GM21423 (cell line): ENCODE results near the gene GDF7.

Source experiments
- ATAC-seq: cut with Tn5 transposase; IDR thresholded peaks from one replicate; pipeline ENCODE4 v1.9.1; 2021; ENCODE audit warnings: mild to moderate bottlenecking, moderate library complexity; ENCODE audit not compliant: unreplicated experiment

The GDF7 gene

GRCh38 chr2:20643060-20643459 is 23.9 kb upstream of the GDF7 start:
- ATAC-seq: no peak

- no peak for ATAC-seq
These were observed 23.1 kb upstream of the GDF7 start for GRCh38 chr2:20643826-20644225.

- ATAC-seq: no peak
These were observed 21.6 kb upstream of the GDF7 start for GRCh38 chr2:20645301-20645701.

GRCh38 chr2:20645761-20646160 is 21.2 kb upstream of the GDF7 start:
- ATAC-seq: no peak

- no peak for ATAC-seq
These were observed 20.5 kb upstream of the GDF7 start for GRCh38 chr2:20646446-20646845.

GRCh38 chr2:20647211-20647610 is 19.7 kb upstream of the GDF7 start:
- no peak for ATAC-seq

GRCh38 chr2:20647738-20648137 is 19.2 kb upstream of the GDF7 start:
- ATAC-seq: no peak

GRCh38 chr2:20648206-20648605 is 18.7 kb upstream of the GDF7 start:
- no peak for ATAC-seq

GRCh38 chr2:20648831-20649230 is 18.1 kb upstream of the GDF7 start:
- no peak for ATAC-seq

GRCh38 chr2:20649576-20649975 is 17.4 kb upstream of the GDF7 start:
- no peak for ATAC-seq

- ATAC-seq: no peak
These were observed 17.0 kb upstream of the GDF7 start for GRCh38 chr2:20649976-20650375.

- ATAC-seq: peak; percentile 6
These were observed 16.5 kb upstream of the GDF7 start for GRCh38 chr2:20650393-20650876.

GRCh38 chr2:20650877-20651730 is 15.8 kb upstream of the GDF7 start, which contains the start of gene HS1BP3:
Gene HS1BP3, minus strand, starts transcription at chr2:20651098. Its CDS starts 35 bp downstream, at chr2:20651063.
- peak; percentile 97 for ATAC-seq

GRCh38 chr2:20651731-20652099 is 15.2 kb upstream of the GDF7 start:
- ATAC-seq: no peak

GRCh38 chr2:20652141-20652540 is 14.8 kb upstream of the GDF7 start:
- ATAC-seq: no peak

- ATAC-seq: no peak
These were observed 14.0 kb upstream of the GDF7 start for GRCh38 chr2:20652673-20653575.

GRCh38 chr2:20653695-20654534 is 13.0 kb upstream of the GDF7 start:
- ATAC-seq: no peak

GRCh38 chr2:20654535-20654813 is 12.5 kb upstream of the GDF7 start:
- ATAC-seq: no peak

GRCh38 chr2:20656561-20656960 is 10.4 kb upstream of the GDF7 start:
- no peak for ATAC-seq

GRCh38 chr2:20657522-20658235 is 9.3 kb upstream of the GDF7 start:
- ATAC-seq: no peak
